HCT116 (cell line): Measurements from ENCODE around the gene NXPE2.

ENCODE experiments used
- CEBPB ChIP-seq: IDR thresholded peaks from 2 replicates; pipeline ENCODE4 v1.6.1; 2012; ENCODE audit warnings: low read depth
- CTCF ChIP-seq, 3 experiments: fragments of 200-600 bp in 1 of 3; sonication (generic) in 1 of 3; IDR thresholded peaks in 2 of 3; conservative IDR thresholded peaks in 1 of 3; 2 replicates each; pipeline ENCODE4 v1.5.1; 2012 to 2017; ENCODE audit warnings: low read depth in 2 of 3, low read length in 2 of 3, antibody characterized with exemption in 1 of 3, borderline replicate concordance in 1 of 3, control low read depth in 1 of 3, mild to moderate bottlenecking in 1 of 3, mixed read lengths in 1 of 3, mixed run types in 1 of 3, moderate library complexity in 1 of 3; ENCODE audit not compliant: insufficient read depth in 1 of 3
- EGR1 ChIP-seq: IDR thresholded peaks from 2 replicates; pipeline ENCODE4 v1.6.1; 2012; ENCODE audit warnings: low read depth
- EZH2 ChIP-seq: fragments of 200-600 bp; sonication (generic); IDR thresholded peaks from 2 replicates; pipeline ENCODE4 v1.6.1; 2017; ENCODE audit warnings: antibody characterized with exemption, mixed run types
- FOSL1 ChIP-seq: IDR thresholded peaks from 2 replicates; pipeline ENCODE4 v1.6.1; 2012; ENCODE audit warnings: low read depth
- JUND ChIP-seq: IDR thresholded peaks from 2 replicates; pipeline ENCODE4 v1.6.1; 2012
- POLR2A ChIP-seq: IDR thresholded peaks from 2 replicates; pipeline ENCODE4 v1.7.0; 2011; ENCODE audit warnings: borderline replicate concordance; ENCODE audit not compliant: insufficient read depth, insufficient read length; ENCODE audit errors: extremely low read depth
- POLR2AphosphoS5 ChIP-seq: IDR thresholded peaks from 2 replicates; pipeline ENCODE4 v1.6.1; 2011; ENCODE audit warnings: mild to moderate bottlenecking, low read depth, low read length, moderate library complexity
- RAD21 ChIP-seq: IDR thresholded peaks from 2 replicates; pipeline ENCODE4 v1.6.1; 2012; ENCODE audit warnings: low read depth, mild to moderate bottlenecking
- REST ChIP-seq: IDR thresholded peaks from 2 replicates; pipeline ENCODE4 v1.6.1; 2012; ENCODE audit warnings: low read depth
- SP1 ChIP-seq: IDR thresholded peaks from 2 replicates; pipeline ENCODE4 v1.6.1; 2012; ENCODE audit warnings: low read depth

- no peak for TF ChIP-seq POLR2AphosphoS5
- TF ChIP-seq CTCF (IDR thresholded peaks at IDR 0.05 in 2 of 3, conservative IDR thresholded peaks at IDR 0.05 in 1 of 3; ENCODE audit: borderline replicate concordance in 1 of 3, insufficient read depth in 1 of 3, low read depth in 2 of 3, low read length in 2 of 3): no peak
- TF ChIP-seq SP1: no peak
- no peak for TF ChIP-seq CEBPB
- no peak for TF ChIP-seq REST
- no peak for TF ChIP-seq JUND
- TF ChIP-seq EGR1: no peak
- TF ChIP-seq EZH2: no peak
- TF ChIP-seq POLR2A: no peak
- TF ChIP-seq RAD21: no peak
- no peak for TF ChIP-seq FOSL1
These were observed 4.7 kb upstream of the NXPE2 start for GRCh38 chr11:114673661-114674060.
